ENCODE data around the gene CERS6.

DNA sequence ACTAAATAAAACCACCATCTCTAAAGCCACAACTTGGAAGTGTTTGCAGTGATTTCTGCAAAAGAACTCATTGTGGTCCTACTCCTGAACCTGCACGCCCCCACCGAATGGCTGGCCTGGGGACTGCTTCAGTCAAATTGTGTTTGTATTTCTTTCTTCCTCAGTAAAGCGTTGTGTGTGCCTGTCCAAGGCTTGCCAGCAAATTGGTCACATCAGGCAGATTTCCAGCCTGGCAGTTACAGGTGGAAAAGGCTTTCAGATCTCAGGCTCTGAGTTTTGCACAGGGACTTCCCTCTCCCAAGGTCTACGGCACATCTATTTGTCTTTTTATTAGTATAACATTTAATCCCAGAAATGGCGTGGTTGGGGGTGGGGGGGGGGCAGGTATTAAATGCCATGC, 292.4 kb downstream of the CERS6 start:
- no peak for TF ChIP-seq EP300 (IDR thresholded peaks at IDR 0.05; ENCODE audit: borderline replicate concordance in 1 of 2, low read depth in 2 of 2, low read length in 2 of 2)
- no peak for TF ChIP-seq POLR2A (IDR thresholded peaks at IDR 0.05; ENCODE audit: control extremely low read depth in 1 of 2, low read depth in 2 of 2, low read length in 2 of 2)
- TF ChIP-seq CTCF (IDR thresholded peaks at IDR 0.05; ENCODE audit: control extremely low read depth in 1 of 3, insufficient read depth in 1 of 3, low read depth in 1 of 3, low read length in 3 of 3): no peak
- no peak for TF ChIP-seq GABPA (IDR thresholded peaks at IDR 0.05; ENCODE audit: borderline replicate concordance, insufficient read depth, low read length)
- no peak for TF ChIP-seq TCF12 (IDR thresholded peaks at IDR 0.05; ENCODE audit: low read depth, low read length)
- TF ChIP-seq POLR2AphosphoS5 (IDR thresholded peaks at IDR 0.05; ENCODE audit: low read depth, low read length): no peak
- TF ChIP-seq CHD2 (IDR thresholded peaks at IDR 0.05; ENCODE audit: low read length): no peak
- TF ChIP-seq ZNF274 (IDR thresholded peaks at IDR 0.05; ENCODE audit: borderline replicate concordance, extremely low read depth, low read length): no peak
- no peak for TF ChIP-seq TAF1 (IDR thresholded peaks at IDR 0.05; ENCODE audit: low read depth, low read length)
- no peak for TF ChIP-seq RNF2 (IDR thresholded peaks at IDR 0.05; ENCODE audit: borderline replicate concordance, low read depth, low read length, missing control alignments, poor library complexity, severe bottlenecking)
- TF ChIP-seq HDAC6 (IDR thresholded peaks at IDR 0.05; ENCODE audit: low read depth, low read length): no peak
